IPS DF 19.7 (cell line): Measurements from ENCODE around the gene ABHD5.

Source experiments
- DNase-seq: peaks from one replicate; pipeline ENCODE4 v3.0.0-alpha.2; 2013; ENCODE audit warnings: low read depth, low spot score

ABHD5 gene

DNA sequence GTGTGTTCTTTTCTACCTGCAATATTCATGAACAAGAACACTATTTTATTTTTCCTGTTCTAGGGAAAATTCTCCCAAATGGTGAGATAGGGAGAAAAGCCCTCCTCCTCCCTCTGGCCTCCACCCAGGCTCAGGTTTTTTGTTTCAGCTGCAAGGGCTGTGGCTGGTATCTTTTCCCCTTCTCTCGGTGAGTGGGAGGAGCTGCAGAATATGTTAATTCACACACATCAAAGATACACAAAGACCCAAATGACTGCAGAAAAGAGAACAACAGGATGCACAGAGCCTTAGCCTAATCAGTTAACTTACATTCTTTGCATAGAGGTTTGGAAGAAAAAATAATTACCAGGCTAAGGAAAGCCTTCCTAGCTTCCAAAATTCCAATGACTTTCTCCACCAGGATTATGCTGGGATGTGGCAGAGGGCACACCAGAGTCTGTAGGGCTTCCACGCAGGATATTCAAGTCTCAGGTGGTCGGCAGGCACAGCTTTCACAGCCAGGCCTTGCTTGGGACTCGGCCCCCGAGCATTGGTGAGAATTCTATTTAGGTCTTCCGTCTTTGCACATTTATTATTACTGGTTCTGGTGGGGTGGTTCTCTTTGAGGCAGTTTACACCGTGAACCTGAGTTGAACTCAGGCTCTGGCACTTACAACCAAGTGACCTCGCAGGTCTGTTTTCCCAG lies 64.9 kb downstream of the ABHD5 start:
- no peak for DNase-seq

DNA sequence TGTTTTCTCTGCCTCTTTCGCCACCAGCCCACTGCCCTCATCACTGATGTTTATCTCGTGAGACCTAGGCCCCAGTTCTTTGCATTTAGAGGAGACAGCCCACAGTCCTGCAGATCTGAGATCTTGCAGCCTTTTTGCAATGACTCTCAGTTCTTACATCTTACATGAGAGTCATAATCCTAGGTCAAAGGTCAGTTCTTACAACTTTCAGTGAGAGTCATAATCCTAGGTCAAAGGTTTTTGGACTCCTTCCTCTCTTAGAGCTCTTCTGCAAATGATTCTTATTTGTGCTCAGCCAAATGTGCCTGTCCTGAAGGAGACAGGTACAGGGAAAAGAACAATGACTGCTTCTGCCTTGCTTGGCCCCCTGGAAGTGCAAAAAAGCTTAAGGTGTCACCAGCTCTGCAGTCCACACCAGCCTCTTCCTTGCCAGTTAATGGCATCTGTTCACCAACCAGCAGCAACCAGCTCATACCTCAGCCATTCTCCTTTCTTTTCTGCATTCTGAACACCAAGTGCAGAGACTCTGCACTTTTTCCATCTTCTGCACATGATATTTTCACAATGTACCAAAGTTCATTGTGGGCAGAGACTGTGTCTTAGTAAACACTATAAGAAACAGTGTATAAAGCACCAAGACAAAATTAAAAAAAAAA lies 67.1 kb downstream of the ABHD5 start:
- no peak for DNase-seq

DNA sequence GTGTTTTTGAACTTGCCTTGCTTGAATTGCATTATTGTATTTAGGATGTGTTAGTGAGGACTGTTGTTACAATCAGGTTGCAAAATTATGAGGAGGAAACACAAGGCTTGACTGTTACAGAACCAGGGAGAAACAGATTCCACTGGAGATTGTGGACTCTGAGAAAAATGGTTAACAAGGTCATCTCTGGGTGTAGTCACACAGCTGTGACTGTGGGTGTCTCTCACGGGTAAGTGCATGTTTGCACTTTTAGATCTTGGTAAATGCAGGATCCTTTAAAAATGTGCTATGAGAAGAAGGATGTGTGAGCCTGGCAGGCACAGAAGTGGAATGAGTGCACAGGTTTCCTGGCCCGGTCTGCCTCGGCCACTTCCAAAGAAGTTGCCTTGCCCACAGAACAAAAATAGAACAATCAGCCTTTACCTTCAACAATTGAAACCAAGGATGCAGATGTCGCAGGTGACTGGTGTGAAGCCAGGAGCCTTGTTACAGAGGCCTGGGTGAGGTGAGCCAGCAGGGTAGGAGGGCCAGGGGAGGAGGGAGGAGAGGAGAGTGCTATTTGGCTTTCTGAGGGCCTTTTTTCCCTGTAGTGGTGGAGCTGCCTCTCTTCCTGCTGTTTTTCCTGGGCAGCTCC lies 68.0 kb downstream of the ABHD5 start:
- no peak for DNase-seq

DNA sequence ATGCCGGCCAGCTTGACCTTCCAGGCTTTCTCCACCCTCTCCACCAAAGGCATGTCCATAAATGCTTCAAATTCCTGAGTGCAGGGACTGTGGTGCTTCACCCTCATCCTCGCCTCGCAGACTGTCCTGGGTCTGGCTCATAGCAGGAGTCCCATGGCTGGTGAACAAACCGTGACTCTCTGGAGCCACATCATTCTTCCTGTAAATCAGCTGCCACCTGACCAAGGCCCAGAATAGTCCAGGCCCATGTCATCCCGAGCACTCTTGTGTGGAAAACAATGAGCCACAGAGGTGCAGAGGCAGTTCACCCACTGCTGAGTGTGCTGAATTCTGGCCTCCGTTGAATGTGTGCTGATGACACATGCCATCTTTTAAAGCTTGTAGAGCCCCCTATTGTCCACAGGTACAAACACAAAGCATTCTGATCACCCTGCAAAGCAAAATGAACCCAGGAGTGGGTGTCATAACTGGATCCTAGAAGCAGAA lies 68.6 kb downstream of the ABHD5 start:
- DNase-seq: no peak

DNA sequence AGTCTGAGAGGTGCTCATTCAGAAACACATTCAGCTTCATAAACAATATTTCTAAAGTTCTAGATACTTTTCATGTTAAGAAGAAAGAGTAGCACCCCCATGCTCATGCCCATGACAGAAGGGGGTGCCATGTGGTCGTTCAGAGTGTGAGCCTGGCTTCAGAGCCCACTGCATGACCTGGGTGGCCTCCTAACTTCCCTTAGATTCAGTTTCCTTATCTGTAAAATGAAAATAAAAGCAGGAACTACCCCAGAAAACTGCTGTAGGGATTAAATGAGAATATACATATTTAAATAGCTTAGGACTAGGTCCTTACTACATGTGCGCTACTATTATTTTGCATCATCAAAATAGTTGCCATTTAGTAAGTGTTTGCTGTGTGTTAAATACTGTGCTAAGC lies 69.2 kb downstream of the ABHD5 start:
- no peak for DNase-seq

DNA sequence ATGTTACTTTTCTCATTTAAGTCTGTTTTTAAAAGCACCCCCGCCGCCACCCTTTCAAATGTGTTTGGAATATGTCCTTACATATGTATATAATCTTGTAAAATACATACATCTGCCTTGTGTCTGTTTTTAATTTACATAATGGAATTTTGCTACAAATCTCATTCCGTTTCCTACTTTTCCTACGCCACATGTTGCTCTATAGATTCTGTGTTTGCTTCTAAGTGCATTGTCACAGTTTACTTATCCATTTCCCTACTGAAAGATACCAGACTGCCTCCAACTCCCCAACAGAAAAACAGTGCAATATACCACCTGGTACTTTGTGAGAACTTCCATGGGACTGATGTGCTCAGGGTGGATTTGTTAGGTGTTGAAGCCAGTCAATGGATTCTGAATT lies 70.2 kb downstream of the ABHD5 start:
- DNase-seq: no peak

DNA sequence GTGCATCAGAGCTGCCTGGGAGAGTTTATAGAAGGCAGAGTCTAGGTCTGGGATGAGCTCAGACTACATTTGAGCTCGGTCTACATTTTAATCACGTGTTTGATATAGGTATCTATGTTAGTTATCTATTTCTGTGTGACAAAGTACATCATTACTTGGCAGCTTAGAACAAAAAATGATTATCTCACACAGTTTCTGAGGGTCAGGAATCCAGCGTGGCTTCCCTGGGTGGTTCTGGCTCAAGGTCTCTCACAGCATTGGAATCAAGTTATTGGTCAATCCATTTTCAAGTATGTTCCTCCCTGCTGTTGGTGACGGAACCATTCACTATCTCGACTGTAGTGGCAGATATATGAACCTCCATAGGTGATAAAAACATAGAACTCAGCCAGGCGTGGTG lies 71.7 kb downstream of the ABHD5 start:
- DNase-seq: no peak

DNA sequence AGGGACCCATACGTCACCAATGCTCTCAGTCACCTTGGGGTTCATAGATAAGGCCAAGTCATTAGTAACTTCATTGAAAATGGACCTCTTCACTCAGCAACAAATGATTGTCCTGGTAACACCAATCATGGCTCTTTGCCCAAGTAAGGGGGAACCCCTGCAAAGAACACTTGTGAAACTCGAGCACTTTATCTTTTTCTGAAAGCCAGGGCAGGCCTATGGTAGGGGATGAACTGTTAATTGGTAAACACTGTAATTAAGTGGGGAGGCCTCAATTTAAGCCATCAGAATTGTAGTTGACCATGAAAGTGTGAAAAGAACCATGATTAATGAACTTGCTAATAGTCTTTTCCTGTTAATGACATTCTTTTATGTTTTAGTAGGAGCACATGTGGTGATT lies 73.3 kb downstream of the ABHD5 start:
- no peak for DNase-seq

DNA sequence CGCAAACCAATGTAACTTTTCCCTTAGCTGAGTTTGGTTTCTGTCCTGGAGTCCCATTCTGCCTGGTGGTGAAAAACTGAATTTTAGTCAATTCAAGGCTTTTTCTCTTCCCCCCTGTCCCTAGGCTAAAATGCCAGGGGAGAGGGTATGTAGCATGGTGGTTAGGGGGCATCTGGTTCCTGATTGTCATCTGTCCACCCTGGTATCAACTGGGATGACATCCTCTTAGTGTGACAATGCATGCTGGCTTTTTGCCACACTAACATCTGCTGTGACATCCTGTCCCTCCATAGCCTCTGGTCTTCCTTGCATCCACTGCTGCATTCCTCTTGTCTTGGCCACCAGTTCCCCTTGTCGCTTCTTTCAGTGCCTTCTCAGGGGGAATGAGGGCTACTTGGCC lies 73.7 kb downstream of the ABHD5 start:
- DNase-seq: no peak

DNA sequence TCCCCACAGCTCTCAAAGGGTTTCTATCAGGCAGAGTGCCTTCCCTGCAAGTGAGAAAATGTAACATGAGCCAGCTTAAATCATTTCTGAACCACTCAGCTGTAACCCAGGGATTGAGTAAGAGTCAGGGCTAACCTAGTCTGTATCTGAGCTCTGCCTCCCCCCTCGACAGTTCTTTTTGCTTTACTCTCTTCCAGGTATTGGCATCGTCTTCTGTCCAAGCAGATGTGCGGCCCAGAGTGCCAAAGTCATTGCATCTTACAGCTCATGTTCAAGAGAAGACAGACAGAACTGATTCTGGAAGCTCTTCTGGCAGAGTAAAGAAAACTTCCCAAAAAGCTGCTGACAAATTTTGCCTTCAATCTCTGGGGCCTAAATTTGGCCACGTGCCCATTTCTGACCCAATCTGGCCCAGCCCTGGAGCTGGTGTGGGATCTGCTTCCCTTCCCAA lies 74.8 kb downstream of the ABHD5 start:
- no peak for DNase-seq

DNA sequence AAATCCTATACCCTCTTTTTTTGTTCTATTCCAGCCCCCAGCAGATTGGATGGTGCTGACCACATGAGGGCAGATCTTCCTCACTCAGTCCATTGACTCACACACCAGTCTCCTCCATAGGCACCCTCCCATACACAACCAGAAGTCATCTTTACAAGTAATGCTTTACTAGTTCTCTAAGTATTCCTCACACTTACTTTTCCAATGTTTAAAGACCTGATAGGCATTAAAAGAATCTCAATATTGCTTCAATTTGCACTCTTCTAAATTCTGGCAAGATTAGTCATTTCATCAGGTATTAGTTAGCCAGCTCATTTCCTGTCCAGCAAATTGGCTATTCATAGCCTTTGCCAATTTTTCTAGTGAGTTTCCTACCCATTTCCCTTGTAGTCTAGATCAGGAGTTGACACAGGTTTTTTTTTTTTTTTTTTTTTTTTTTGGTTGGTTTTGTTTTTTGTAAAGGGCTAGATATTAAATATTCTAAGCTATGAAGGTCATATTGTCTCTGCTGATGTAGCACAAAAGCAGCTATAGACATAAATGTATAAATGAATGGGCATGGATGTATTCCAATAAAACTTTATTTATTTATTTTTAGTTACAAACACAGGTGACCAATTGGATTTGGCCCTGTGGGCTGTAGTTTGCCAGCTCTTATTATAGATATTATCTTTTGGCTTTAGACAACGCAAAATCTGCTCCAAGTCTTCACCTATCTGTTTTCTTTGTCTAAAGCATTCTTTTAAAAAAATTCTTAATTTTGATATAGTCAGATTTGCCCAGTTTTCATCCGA lies 76.1 kb downstream of the ABHD5 start:
- no peak for DNase-seq

DNA sequence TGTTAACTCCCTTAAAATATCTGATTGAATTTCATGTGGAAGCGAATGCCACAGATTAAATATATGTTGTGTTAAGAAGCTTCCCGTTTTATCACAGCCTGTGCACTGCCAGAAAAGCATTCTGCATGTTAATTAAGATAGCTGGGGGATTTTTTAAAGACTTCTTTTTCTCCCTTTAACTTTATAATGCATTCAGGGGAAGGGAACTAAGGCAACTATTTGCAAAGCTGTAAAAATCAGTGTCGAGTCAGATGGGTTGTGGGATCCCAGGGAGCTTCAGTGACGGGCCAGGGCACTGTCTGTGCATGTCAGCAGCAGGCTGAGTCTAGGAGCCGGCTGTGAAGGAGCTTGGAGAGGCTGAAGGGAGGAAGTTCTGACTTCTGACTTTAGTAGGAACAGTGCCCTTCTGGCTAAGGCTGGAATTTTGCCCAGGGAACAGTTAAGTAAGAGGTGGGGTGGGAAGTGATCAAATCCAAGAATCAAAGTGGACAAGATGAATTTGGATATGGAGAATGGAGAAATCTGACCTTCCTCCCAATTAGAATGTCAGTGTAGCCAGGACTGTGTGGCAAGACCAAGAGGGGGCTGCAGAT lies 77.7 kb downstream of the ABHD5 start:
- no peak for DNase-seq

DNA sequence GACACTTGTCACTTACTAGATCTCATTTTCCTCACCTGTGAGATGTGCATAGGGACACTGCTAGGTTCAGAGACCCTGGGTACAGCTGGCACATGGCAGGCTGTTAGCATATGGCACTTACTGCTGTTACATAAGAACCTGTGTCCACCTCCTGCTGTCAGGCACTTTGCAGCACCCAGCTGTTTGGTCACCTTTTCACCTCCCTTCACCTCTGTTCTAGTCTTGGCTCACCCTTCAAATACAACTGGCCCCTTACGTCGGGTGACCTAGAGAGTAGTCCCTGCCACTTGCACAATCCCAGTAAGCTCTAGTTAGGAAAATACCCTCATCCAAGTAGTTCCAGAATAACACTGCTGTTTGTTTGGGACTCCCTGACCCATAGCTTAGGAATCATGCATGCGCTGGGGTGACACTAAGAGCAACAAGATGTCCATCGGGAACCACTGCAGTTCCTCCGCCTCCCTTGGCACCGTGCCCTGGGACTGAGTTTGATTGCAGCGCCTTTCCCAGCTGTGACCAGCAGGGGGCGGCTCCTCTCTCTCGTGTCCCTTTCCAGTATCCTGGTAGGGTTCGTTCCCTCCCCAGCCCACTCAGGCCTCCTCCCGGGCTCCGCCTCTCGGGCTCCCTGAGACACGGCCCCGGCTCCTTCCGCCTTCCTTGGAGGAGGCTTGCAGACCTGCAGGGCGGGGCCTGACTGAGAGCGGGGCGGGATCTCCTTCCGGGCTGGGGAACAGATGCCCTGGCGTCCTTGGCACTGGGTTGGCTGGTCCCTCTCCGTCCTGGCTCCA lies 78.6 kb downstream of the ABHD5 start:
- DNase-seq: peak; percentile 87

DNA sequence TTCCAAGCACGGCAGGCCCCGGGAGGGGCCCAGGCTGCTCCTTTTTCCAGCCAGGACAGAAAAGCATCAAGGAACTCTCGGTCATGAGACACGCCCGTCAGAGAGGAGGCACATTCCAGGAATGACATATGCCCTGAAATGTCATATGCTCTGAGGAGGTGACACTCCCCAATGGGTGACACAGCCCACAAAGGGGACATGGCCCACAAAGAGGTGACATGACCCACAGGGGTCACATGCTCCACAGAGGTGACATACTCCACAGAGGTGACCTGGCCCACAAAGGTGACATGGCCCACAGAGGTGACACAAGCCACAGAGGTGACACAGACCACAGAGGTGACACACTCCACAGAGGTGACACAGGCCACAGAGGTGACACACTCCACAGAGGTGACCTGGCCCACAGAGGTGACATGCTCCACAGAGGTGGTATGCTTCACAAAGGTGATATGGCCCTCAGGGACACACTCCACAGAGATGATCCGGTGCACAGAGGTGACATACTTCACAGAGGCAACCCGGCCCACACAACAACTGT lies 79.2 kb downstream of the ABHD5 start:
- DNase-seq: no peak

DNA sequence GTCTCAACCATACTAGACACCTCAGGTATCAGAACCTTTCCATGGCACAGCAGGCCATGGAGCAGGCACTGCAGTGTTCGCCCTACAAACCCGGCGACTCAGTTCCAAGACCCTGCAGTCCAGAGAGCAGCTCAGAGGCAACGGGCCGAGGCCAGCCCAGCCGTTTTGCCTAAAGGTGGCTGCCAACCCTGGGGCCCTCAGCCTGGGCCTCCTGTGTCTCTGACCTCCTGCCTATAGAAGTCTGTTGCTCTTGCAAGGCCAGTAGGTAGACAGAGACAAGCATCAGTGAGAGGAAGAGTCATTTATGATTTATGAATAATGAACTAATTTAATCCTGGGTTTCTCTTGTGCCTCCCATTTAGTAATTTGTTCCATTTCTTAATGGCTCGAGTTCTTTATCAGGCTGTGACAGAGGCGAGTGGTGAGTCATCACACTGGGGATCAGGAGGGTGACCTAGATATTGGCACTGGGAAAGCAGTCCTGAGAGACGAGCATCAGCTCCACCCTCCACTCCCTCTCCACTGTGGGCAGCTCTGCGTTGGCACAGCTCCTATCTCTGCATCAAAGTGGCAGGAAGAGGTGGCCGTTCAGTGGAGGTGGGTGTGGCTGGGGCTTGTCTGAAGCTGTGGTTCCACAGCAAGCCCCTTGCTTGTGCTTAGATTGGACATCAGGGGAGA lies 79.8 kb downstream of the ABHD5 start:
- DNase-seq: no peak

DNA sequence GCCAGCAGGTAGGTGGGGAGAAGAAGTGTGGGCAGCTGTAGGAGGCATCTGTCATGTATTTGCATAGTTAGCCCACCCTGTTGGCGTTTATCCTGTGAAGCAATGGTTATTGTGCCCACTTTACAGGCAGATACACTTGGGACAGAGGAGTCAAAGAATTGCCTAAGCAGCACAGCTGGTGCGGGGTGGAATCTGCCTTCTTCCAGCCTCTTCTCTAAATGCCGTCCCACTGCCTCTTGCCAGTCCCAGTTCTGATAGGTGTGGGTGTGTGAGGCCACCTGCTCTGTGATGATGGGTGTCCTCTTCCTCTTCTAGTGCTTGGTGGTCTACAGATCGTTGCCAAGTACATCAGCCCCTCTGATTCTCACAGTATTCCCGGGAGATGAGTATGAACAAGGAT lies 80.9 kb downstream of the ABHD5 start:
- no peak for DNase-seq

DNA sequence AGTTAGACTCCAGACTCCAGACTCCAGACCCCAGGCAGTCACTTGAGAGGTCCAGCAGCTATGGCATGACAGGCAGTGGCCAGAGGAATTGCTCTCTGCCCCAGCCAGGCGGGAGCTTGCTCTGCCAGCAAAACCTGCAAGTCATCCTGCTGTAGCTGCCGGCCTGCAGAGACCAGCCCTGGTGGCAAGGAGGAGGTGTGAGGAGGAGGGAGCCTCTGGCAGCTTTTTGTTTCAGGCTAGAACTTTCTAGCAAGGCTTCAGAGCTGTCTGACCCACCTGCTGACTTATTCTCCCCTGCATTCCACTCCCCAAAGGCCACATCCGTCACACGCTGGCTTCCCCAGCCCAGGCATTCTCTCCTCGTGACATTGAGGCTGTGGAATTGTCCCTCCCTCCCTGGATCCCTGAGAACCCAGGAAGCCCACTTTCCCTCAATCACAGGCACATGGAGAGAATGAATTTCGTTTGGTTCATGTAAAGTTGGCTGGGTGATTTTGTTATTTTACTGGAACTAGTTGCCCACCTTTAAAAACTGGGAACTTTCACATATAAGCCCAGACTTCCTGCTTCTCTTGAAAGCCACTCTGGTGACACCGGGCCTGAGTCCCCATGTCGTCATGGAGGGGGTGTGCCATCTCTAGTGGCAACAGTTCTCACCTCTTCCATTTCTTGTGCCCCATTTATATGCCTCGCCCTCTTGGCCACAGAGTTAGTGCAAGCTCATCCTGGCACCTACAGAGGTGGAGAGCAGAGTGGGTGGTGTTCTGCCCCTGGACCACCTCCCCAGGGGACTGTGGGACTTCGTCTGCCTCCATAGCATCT lies 82.7 kb downstream of the ABHD5 start:
- DNase-seq: no peak

DNA sequence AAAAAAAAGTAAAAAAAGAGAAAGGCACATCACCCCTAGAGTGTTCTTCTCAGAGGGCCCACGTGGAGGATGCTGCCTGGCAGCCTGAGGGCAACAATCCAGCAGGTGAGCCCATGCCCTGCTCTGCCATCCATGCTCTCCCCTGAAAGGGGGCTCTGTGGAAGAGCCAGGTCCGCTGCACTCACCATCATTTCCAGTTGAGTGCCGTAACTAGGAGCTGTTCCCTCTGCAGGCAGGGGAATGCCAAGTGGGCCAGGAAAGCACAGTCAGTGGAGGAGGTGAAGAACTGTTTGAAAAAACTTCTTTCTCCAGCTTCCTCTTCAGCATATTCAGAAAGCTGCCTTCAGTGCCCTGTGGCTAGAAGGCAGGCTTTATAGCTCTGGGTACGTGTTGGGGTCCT lies 84.1 kb downstream of the ABHD5 start:
- DNase-seq: no peak

DNA sequence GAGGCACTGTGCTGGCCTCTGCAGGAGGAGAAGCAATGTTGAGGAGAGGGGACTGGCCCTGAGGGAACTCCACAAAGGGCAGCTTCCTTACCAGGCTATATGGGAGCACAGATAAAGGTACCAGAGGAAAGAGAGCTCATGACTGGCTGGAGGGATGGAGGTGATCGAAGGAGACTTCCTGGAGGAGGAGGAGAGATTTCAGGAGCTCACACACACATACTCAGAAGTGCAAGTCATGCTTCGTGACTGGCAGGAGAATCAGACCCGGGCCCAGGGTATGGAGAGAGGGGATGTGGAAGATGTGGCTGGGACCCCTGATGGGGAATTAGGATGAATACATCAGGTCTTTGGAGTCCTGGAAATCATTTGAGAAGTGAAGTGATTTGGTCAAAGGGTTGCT lies 85.4 kb downstream of the ABHD5 start:
- DNase-seq: no peak
